NCI-H2196 treated with DMSO at 0.1 percent for 48 hours (cell line): ENCODE measurements around the gene TFAP2A.
A peak's percentile ranks its signal among the peaks of the same experiment; 100 is the strongest.

Experiments used
- DNase-seq: peaks from one replicate; lab custom pipeline; 2025; ENCODE audit not compliant: unreplicated experiment; lab: John Stamatoyannopoulos, UW

TFAP2A gene

GRCh38 chr6:10414756-10415616, at the start of gene TFAP2A:
TFAP2A (minus strand) TSS chr6:10415074; CDS start chr6:10414991, 83 bp downstream.
- DNase-seq = no peak

- DNase-seq = no peak
Observed at GRCh38 chr6:10463491-10464481, 48.9 kb upstream of the TFAP2A start.

- DNase-seq = no peak
Observed at GRCh38 chr6:10463040-10463439, 48.2 kb upstream of the TFAP2A start.

GRCh38 chr6:10461850-10462249, 47.0 kb upstream of the TFAP2A start:
- DNase-seq = no peak

- DNase-seq = no peak
Observed at GRCh38 chr6:10460096-10460495, 45.2 kb upstream of the TFAP2A start.

GRCh38 chr6:10458287-10458686, 43.4 kb upstream of the TFAP2A start:
- no peak for DNase-seq

- no peak for DNase-seq
Observed at GRCh38 chr6:10453596-10453995, 38.7 kb upstream of the TFAP2A start.

GRCh38 chr6:10451828-10452509, 37.1 kb upstream of the TFAP2A start:
- no peak for DNase-seq

GRCh38 chr6:10451394-10451793, 36.5 kb upstream of the TFAP2A start:
- DNase-seq = no peak

- DNase-seq = no peak
Observed at GRCh38 chr6:10449751-10450150, 34.9 kb upstream of the TFAP2A start.

GRCh38 chr6:10448096-10448495, 33.2 kb upstream of the TFAP2A start:
- no peak for DNase-seq

- DNase-seq = no peak
Observed at GRCh38 chr6:10446548-10446947, 31.7 kb upstream of the TFAP2A start.

- no peak for DNase-seq
Observed at GRCh38 chr6:10441655-10442009, 26.8 kb upstream of the TFAP2A start.

GRCh38 chr6:10441004-10441654, 26.3 kb upstream of the TFAP2A start:
- no peak for DNase-seq

GRCh38 chr6:10437891-10438290, 23.0 kb upstream of the TFAP2A start:
- no peak for DNase-seq

- DNase-seq = no peak
Observed at GRCh38 chr6:10434235-10434634, 19.4 kb upstream of the TFAP2A start.

- DNase-seq = no peak
Observed at GRCh38 chr6:10433322-10433721, 18.4 kb upstream of the TFAP2A start.

- DNase-seq = no peak
Observed at GRCh38 chr6:10431423-10432164, 16.7 kb upstream of the TFAP2A start.

- peak; percentile 69 for DNase-seq
Observed at GRCh38 chr6:10429638-10430427, 15.0 kb upstream of the TFAP2A start.
